ENCODE measurements around the gene TIMM50. TPM values are rescaled to one million over a fixed set of nuclear protein-coding genes. Genes with fewer than 3 reads are reported as not detected.

The TIMM50 gene
- total and polyA plus RNA-seq, 2 of the 8 experiments (the other 6 are each of a cell fraction or from before 2014, with no cell fraction given): 155 to 187 TPM

- Histone ChIP-seq H2BK20ac (ENCODE audit: low read length) (no peak overlapping the region), H2BK120ac (replicated peaks; ENCODE audit: low read depth, low read length) (no peak overlapping the region), H3K4me1 (replicated peaks in 1 of 4; ENCODE audit: control insufficient read depth in 3 of 4, insufficient read depth in 4 of 4, low read length in 3 of 4) (no peaks in the 10 kb centered on the region), H4K91ac (replicated peaks; ENCODE audit: insufficient read length, low read length) (no peak overlapping the region), H3K23ac (ENCODE audit: insufficient read length) (no peak overlapping the region), H4K20me1 (replicated peaks in 1 of 2; ENCODE audit: control insufficient read depth in 1 of 2, insufficient read depth in 2 of 2, low read length in 2 of 2) (peaks cover 0 to 4% of the 10 kb centered on the region in 2 experiments), H3K4ac (replicated peaks; ENCODE audit: insufficient read length, low read depth, low read length) (no peak overlapping the region), H3K36me3 (ENCODE audit: control insufficient read depth in 2 of 4, insufficient read depth in 4 of 4, low read length in 3 of 4) (peaks cover 2 to 11% (median 3%) of the 10 kb centered on the region in 4 experiments; a peak in 3 of 8 replicates), H3K23me2 (ENCODE audit: low read depth, low read length) (no peaks in the 10 kb centered on the region), H3K9me3 (ENCODE audit: insufficient read depth in 2 of 2, low read depth in 1 of 2, low read length in 1 of 2) (no peaks in the 10 kb centered on the region), H3K27ac (ENCODE audit: low read depth, low read length) (no peak overlapping the region), H2BK12ac (ENCODE audit: low read depth, low read length) (no peak overlapping the region), H2BK15ac (ENCODE audit: low read length) (no peak overlapping the region), H3K4me3 (ENCODE audit: extremely low read depth in 1 of 4, insufficient read depth in 2 of 4, low read depth in 3 of 4, low read length in 4 of 4) (no peak overlapping the region), H3K14ac (ENCODE audit: insufficient read length) (no peak overlapping the region), H4K5ac (ENCODE audit: insufficient read length, low read depth, low read length) (no peak overlapping the region), H3K4me2 (ENCODE audit: insufficient read depth in 1 of 2, low read depth in 2 of 2, low read length in 2 of 2) (no peak overlapping the region), H4K8ac (ENCODE audit: extremely low read depth, insufficient read depth, low read length) (no peak overlapping the region), H3K18ac (ENCODE audit: extremely low read depth, low read length) (no peak overlapping the region), H2AK5ac (ENCODE audit: low read depth, low read length) (no peak overlapping the region), H3K79me2 (ENCODE audit: control insufficient read depth in 1 of 2, insufficient read depth in 2 of 2, low read length in 2 of 2) (no peaks in the 10 kb centered on the region), H3K9ac (replicated peaks in 1 of 4; ENCODE audit: extremely low read depth in 1 of 4, low read depth in 3 of 4, low read length in 3 of 4) (no peak overlapping the region), H3K56ac (replicated peaks; ENCODE audit: insufficient read length, low read depth, low read length) (no peak overlapping the region), H2AFZ (ENCODE audit: low read length) (no peak overlapping the region), H3K79me1 (ENCODE audit: low read depth, low read length) (no peaks in the 10 kb centered on the region), H2BK5ac (ENCODE audit: low read depth, low read length) (no peak overlapping the region), H3K27me3 (replicated peaks in 1 of 4; ENCODE audit: control insufficient read depth in 3 of 4, extremely low read depth in 1 of 4, insufficient read depth in 3 of 4, low read length in 3 of 4) (no peaks in the 10 kb centered on the region)
- no peak for DNase-seq (ENCODE audit: low read depth in 1 of 2, low spot score in 2 of 2)
- ChIA-PET POLR2A (ENCODE audit: partially characterized antibody) (interaction anchor here (1.5 to 2.7 kb wide), 5 partner anchors 9 to 90 kb away, joined by 4 to 13 read pairs (median 8); partner anchors contain the start of gene RPS16), CTCF (ENCODE audit: partially characterized antibody) (interaction anchor here (0.7 to 10.6 kb wide), 5 partner anchors 8 to 50 kb away, joined by 3 to 101 read pairs (median 17); partner anchors contain the start of genes EID2, EID2B and SELENOV)
- TF ChIP-seq SIX5 (IDR thresholded peaks at IDR 0.05; ENCODE audit: low read depth, low read length) (no peak), CTBP2 (IDR thresholded peaks at IDR 0.05; ENCODE audit: borderline replicate concordance, insufficient read depth, insufficient read length, low read length) (no peak), ZNF274 (IDR thresholded peaks at IDR 0.05; ENCODE audit: borderline replicate concordance, extremely low read depth, low read length) (no peak), BACH1 (IDR thresholded peaks at IDR 0.05; ENCODE audit: low read length) (no peak), MAFK (IDR thresholded peaks at IDR 0.05; ENCODE audit: low read depth, low read length) (no peak), TCF12 (IDR thresholded peaks at IDR 0.05; ENCODE audit: low read depth, low read length) (no peak), FOSL1 (IDR thresholded peaks at IDR 0.05; ENCODE audit: insufficient read depth, low read depth, low read length) (no peak), RFX5 (IDR thresholded peaks at IDR 0.05; ENCODE audit: borderline replicate concordance, low read depth, low read length) (no peak), RNF2 (IDR thresholded peaks at IDR 0.05; ENCODE audit: borderline replicate concordance, low read depth, low read length, missing control alignments, poor library complexity, severe bottlenecking) (no peak), CEBPB (IDR thresholded peaks at IDR 0.05; ENCODE audit: low read depth, low read length) (no peak), EGR1 (IDR thresholded peaks at IDR 0.05; ENCODE audit: borderline replicate concordance, low read depth, low read length) (no peak), SP4 (IDR thresholded peaks at IDR 0.05; ENCODE audit: low read length) (no peak), GTF2F1 (IDR thresholded peaks at IDR 0.05; ENCODE audit: borderline replicate concordance, low read depth, low read length) (no peak), JUND (IDR thresholded peaks at IDR 0.05; ENCODE audit: low read length) (no peak)
- FAIRE-seq: no peak
- WGBS, 2 experiments (ENCODE audit: extremely low coverage in 1 of 2, insufficient coverage in 1 of 2, insufficient read length in 1 of 2, insufficient replicate concordance in 2 of 2, low coverage in 1 of 2, low lambda C conversion rate in 2 of 2, missing lambda C conversion rate in 1 of 2): 95% methylated on average over 3 of the region's 3 CpGs; no CpG with 5 or more reads in 1 of the 2 experiments
Observed at GRCh38 chr19:39525205-39525604, 44.6 kb downstream of the TIMM50 start.

Measured in H1 (cell line).